Spleen (tissue), 11 donors: ENCODE results near the gene TBX5. TPM values are rescaled to one million over a fixed set of nuclear protein-coding genes. Genes with fewer than 3 reads are reported as not detected.

Experiments used
- DNase-seq: peaks from one replicate; pipeline ENCODE4 v3.0.0-alpha.2; 2020
- H3K27ac ChIP-seq, 8 donors: fragments of 200-600 bp; sonication (generic) in 7 of 8; 1 replicate in 4 of 8; 2 replicates in 4 of 8; pipeline versions ENCODE4 v1.5.0 to v1.8.0; 2016 to 2021; ENCODE audit warnings: inconsistent platforms in 4 of 8, mild to moderate bottlenecking in 4 of 8, moderate library complexity in 1 of 8
- H3K27me3 ChIP-seq, 7 donors: fragments of 200-600 bp; sonication (generic) in 6 of 7; replicated peaks in 1 of 7; 1 replicate in 4 of 7; 2 replicates in 3 of 7; pipeline versions ENCODE4 v1.5.0 to v1.8.0; 2016 to 2021; ENCODE audit warnings: inconsistent platforms in 3 of 7, mild to moderate bottlenecking in 1 of 7
- H3K36me3 ChIP-seq, 6 donors: fragments of 200-600 bp; sonication (generic) in 5 of 6; 1 replicate in 4 of 6; 2 replicates in 2 of 6; pipeline versions ENCODE4 v1.5.0 to v1.8.0; 2016 to 2021; ENCODE audit warnings: inconsistent platforms in 2 of 6
- H3K4me1 ChIP-seq, 6 donors: fragments of 200-600 bp; sonication (generic) in 5 of 6; 1 replicate in 3 of 6; 2 replicates in 3 of 6; pipeline versions ENCODE4 v1.5.0 to v1.8.0; 2016 to 2021; ENCODE audit warnings: inconsistent platforms in 3 of 6
- H3K4me3 ChIP-seq, 8 donors: fragments of 200-600 bp; sonication (generic) in 7 of 8; 1 replicate in 4 of 8; 2 replicates in 4 of 8; pipeline versions ENCODE4 v1.5.0 to v1.8.0; 2016 to 2021; ENCODE audit warnings: inconsistent platforms in 4 of 8, mild to moderate bottlenecking in 4 of 8, moderate library complexity in 2 of 8
- H3K9me3 ChIP-seq, 8 donors: fragments of 200-600 bp; sonication (generic) in 7 of 8; 1 replicate in 4 of 8; 2 replicates in 4 of 8; pipeline versions ENCODE4 v1.5.0 to v1.8.0; 2016 to 2021; ENCODE audit warnings: inconsistent platforms in 4 of 8
- POLR2A ChIP-seq, 3 donors: fragments of 450-650 bp; IDR thresholded peaks; one replicate each; pipeline ENCODE4 v1.5.1; 2017; ENCODE audit warnings: antibody characterized with exemption in 3 of 3, mild to moderate bottlenecking in 1 of 3
- POLR2AphosphoS5 ChIP-seq, 3 donors: sonication (generic); formaldehyde crosslinking; IDR thresholded peaks; one replicate each; pipeline ENCODE4 v1.5.1; 2017; ENCODE audit warnings: antibody characterized with exemption in 3 of 3
- WGBS, 5 donors: extraction: QIAGEN DNeasy Blood & Tissue Kit in 3 of 5; methylation state at CpG; one replicate each; pipeline versions ENCODE4 v1.1.5 to v1.1.7; 2013 to 2018; 5-methylcytosine and 5-hydroxymethylcytosine counted together
- intact Hi-C: fragments of 100-400 bp; cut with DNase I; formaldehyde crosslinking; loops from one replicate; pipeline ENCODE4 v1.15.0; 2023; ENCODE audit warnings: low total_unique reads
- polyA plus RNA-seq, 3 donors: library from polyadenylated mRNA; stranded (reverse); fragments of 200-250 nt; gene quantifications; one replicate each; pipeline ENCODE4 v1.2.1, GENCODE V29; 2013
- total RNA-seq, 7 donors: library from RNA; depleted of rRNA in 3 of 7; stranded (reverse); fragments of >200 nt in 3 of 7; fragmentation: NEBNext Ultra II Directional in 4 of 7; extraction: Animal tissue kit (Norgen Biotek cat#: 25700) in 4 of 7; gene quantifications; one replicate each; pipeline versions ENCODE4 v1.1.0 to v1.2.1, GENCODE V29; 2016 to 2021
- TF ChIP-seq, protein P1 (sequence below), 11 experiments: fragments of 200-600 bp in 7 of 11; fragments of 450-650 bp in 4 of 11; sonication (generic) in 4 of 11; IDR thresholded peaks in 8 of 11; conservative IDR thresholded peaks in 3 of 11; 1 replicate in 7 of 11; 2 replicates in 4 of 11; pipeline versions ENCODE4 v1.4.0 to v1.8.0; 2016 to 2021; ENCODE audit warnings: antibody characterized with exemption in 11 of 11, inconsistent platforms in 4 of 11, mild to moderate bottlenecking in 1 of 11
- donor health status: healthy with polysubstance abuse.
- donor health status: DM: no; HTN: no; CAD: no; lungs with moderate emphysema.
- donor health status: DM: no; HTN: no; CAD: no.
- donor health status: Bipolar disorder and iron deficiency.
- donor health status: healthy.
- donor health status: DM: no; HTN: no; CAD: no.
- donor health status: DM: yes; HTN: yes; CAD: no.

Gene TBX5
- total and polyA plus RNA-seq, 10 donors, result not detected

DNA sequence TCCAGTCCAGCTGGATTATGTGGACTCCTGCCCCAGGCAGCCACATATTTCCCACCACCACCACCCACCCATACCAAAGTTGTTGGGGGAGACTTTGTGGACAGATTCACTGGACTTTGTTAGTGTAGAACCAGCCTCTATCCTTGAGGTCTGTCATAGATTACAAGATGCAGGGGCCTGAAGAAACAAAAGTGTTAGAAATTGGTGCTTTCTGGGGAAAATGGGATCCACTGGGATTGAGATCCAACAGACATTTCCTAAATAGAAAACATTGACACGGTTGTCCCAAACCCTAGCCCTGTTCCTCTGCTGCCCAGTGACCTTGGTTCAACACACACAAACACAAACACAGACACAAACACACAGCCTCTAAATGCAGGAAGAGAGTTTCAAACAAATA lies 36.6 kb upstream of the TBX5 start:
- H3K4me3 ChIP-seq, result no peak overlapping the region
- 0 to 17% (median 0%) methylated on average over 1 of the region's 1 CpG for WGBS, 5 donors
- no peaks in the 10 kb centered on the region for H3K36me3 ChIP-seq
- H3K4me1 ChIP-seq, result no peaks in the 10 kb centered on the region
- no peaks in the 10 kb centered on the region for H3K9me3 ChIP-seq
- H3K27me3 ChIP-seq, result peaks cover 2 to 100% (median 88%) of the 10 kb centered on the region in 7 donors
- TF ChIP-seq POLR2AphosphoS5 (IDR thresholded peaks at IDR 0.05) (no peak), POLR2A (IDR thresholded peaks at IDR 0.05) (no peak)
- TF ChIP-seq, protein P1, sequence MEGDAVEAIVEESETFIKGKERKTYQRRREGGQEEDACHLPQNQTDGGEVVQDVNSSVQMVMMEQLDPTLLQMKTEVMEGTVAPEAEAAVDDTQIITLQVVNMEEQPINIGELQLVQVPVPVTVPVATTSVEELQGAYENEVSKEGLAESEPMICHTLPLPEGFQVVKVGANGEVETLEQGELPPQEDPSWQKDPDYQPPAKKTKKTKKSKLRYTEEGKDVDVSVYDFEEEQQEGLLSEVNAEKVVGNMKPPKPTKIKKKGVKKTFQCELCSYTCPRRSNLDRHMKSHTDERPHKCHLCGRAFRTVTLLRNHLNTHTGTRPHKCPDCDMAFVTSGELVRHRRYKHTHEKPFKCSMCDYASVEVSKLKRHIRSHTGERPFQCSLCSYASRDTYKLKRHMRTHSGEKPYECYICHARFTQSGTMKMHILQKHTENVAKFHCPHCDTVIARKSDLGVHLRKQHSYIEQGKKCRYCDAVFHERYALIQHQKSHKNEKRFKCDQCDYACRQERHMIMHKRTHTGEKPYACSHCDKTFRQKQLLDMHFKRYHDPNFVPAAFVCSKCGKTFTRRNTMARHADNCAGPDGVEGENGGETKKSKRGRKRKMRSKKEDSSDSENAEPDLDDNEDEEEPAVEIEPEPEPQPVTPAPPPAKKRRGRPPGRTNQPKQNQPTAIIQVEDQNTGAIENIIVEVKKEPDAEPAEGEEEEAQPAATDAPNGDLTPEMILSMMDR (IDR thresholded peaks at IDR 0.05 in 8 of 11, conservative IDR thresholded peaks at IDR 0.05 in 3 of 11), result no peak
- H3K27ac ChIP-seq, result no peak overlapping the region
- no peak for DNase-seq
- intact Hi-C loops, result no loop called here

GRCh38 chr12:114441545-114441944 lies 35.6 kb upstream of the TBX5 start:
- intact Hi-C loops, result no loop called here
- WGBS, 5 donors, result 5 to 20% (median 11%) methylated on average over 5 to 6 of the region's 6 CpGs
- Histone ChIP-seq H3K27me3 (peaks cover 0 to 97% (median 77%) of the 10 kb centered on the region in 7 donors), H3K4me1 (no peaks in the 10 kb centered on the region), H3K27ac (no peak overlapping the region), H3K4me3 (no peak overlapping the region), H3K36me3 (no peaks in the 10 kb centered on the region), H3K9me3 (peaks cover 0 to 4% (median 0%) of the 10 kb centered on the region in 8 donors)
- no peak for DNase-seq
- TF ChIP-seq, protein P1 (IDR thresholded peaks at IDR 0.05 in 8 of 11, conservative IDR thresholded peaks at IDR 0.05 in 3 of 11), result no peak
- TF ChIP-seq POLR2AphosphoS5 (IDR thresholded peaks at IDR 0.05), result no peak
- TF ChIP-seq POLR2A (IDR thresholded peaks at IDR 0.05), result no peak

DNA sequence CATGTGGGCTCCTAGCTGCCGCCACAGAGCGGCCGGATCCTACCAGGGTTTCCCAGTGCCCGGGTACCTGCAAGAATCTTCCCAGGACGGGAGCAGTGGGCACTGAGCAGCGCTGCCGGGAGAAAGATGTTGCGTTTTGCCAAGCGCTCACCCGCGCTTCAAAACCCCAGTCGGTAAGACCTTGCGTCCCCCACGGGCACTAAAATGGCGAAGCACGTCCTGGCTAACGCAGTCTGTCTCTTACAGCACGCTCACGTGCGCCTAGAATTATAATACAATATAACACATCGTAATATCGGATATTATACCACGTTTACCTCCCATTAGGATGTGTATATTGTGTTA lies 35.1 kb upstream of the TBX5 start:
- H3K4me1 ChIP-seq, result no peaks in the 10 kb centered on the region
- peaks cover 0 to 97% (median 72%) of the 10 kb centered on the region in 7 donors for H3K27me3 ChIP-seq
- no peak for DNase-seq
- H3K36me3 ChIP-seq, result no peaks in the 10 kb centered on the region
- H3K4me3 ChIP-seq, result no peak overlapping the region
- whole genome bisulfite sequencing, 5 donors, result 5 to 15% (median 6%) methylated on average over 15 to 23 of the region's 23 CpGs
- TF ChIP-seq, protein P1 (IDR thresholded peaks at IDR 0.05 in 8 of 11, conservative IDR thresholded peaks at IDR 0.05 in 3 of 11), result no peak
- TF ChIP-seq POLR2A (IDR thresholded peaks at IDR 0.05), result no peak
- TF ChIP-seq POLR2AphosphoS5 (IDR thresholded peaks at IDR 0.05), result no peak
- H3K9me3 ChIP-seq, result peaks cover 0 to 9% (median 0%) of the 10 kb centered on the region in 8 donors
- intact Hi-C loops, result no loop called here
- no peak overlapping the region for H3K27ac ChIP-seq

DNA sequence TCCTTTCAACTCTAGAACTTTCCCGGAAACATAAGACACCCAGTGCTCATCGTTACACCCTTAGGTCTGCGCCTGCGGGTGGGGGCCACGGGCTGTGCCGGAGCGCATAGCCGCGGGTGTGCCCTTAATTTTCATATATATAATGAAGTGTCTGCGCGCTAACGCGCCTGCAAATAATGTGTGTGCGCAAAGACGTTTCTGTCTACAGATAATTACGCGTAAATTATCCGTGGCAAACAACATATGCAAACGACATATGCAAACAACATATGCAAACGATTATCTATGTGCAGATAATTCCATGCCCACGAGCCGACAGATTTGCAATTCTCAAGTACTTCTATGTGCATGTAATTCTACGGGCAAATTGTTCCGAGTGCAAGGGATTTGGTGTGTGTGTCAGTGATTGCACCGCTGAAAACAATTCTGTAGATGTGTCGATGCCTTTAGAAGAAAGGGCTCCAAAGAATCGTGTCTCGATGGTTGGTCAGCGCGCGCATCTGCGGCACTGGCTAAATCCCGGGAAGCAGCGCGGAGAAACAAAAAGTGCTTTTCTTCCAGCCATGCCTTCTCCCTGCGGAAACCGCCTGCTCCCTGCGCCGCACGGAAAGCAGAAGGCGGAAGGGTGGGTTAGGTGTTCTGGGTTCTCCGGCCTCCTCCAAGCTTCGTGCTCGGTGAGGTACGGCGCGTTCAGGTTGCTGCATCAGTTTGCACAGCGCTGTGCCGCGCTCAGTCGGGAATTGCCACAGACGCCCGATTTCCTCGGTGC lies 34.5 kb upstream of the TBX5 start:
- peaks cover 0 to 11% (median 0%) of the 10 kb centered on the region in 8 donors for H3K9me3 ChIP-seq
- no peak overlapping the region for H3K4me3 ChIP-seq
- no peak overlapping the region for H3K27ac ChIP-seq
- no peaks in the 10 kb centered on the region for H3K4me1 ChIP-seq
- WGBS, 5 donors, result 4 to 10% (median 5%) methylated on average over 46 to 54 of the region's 54 CpGs
- peaks cover 0 to 94% (median 71%) of the 10 kb centered on the region in 7 donors for H3K27me3 ChIP-seq
- DNase-seq, result no peak
- intact Hi-C loops, result no loop called here
- TF ChIP-seq POLR2AphosphoS5 (IDR thresholded peaks at IDR 0.05) (no peak), POLR2A (IDR thresholded peaks at IDR 0.05) (no peak)
- TF ChIP-seq, protein P1 (IDR thresholded peaks at IDR 0.05 in 8 of 11, conservative IDR thresholded peaks at IDR 0.05 in 3 of 11), result no peak
- H3K36me3 ChIP-seq, result no peaks in the 10 kb centered on the region
